B cell (primary cell): ENCODE measurements around the gene CABP5.

Experiments used
- CTCF ChIP-seq: fragments of 200-600 bp; IDR thresholded peaks from one replicate; pipeline ENCODE4 v1.8.0; 2022; ENCODE audit warnings: antibody characterized with exemption, mild to moderate bottlenecking
- EZH2 ChIP-seq: IDR thresholded peaks from 2 replicates; pipeline ENCODE4 v1.6.1; 2012; ENCODE audit warnings: borderline replicate concordance, low read depth, mild to moderate bottlenecking, moderate library complexity, low read length; ENCODE audit not compliant: insufficient read depth, poor library complexity, severe bottlenecking

- TF ChIP-seq CTCF (no peak), EZH2 (no peak)
Observed at GRCh38 chr19:48030073-48030472, 13.8 kb downstream of the CABP5 start.
